SH-SY5Y (cell line): Measurements from ENCODE around the gene PTPRT.

Experiments used
- GATA2 ChIP-seq: IDR thresholded peaks from 2 replicates; pipeline ENCODE4 v1.6.1; 2011; ENCODE audit warnings: mild to moderate bottlenecking, low read depth, low read length
- GATA3 ChIP-seq: IDR thresholded peaks from 2 replicates; pipeline ENCODE4 v1.6.1; 2011; ENCODE audit warnings: low read depth, mild to moderate bottlenecking, low read length, moderate library complexity

GRCh38 chr20:42650191-42650746 is 539.4 kb downstream of the PTPRT start:
- TF ChIP-seq GATA2 (no peak), GATA3 (no peak)
